Stimulated activated CD4-positive, alpha-beta T cell treated with anti-CD3 and anti-CD28 coated beads, Interleukin-1b, Interleukin-23, amount 100 ng/mL, for 24 hours (primary cell): Measurements from ENCODE around the gene WNT2.
"Not testable (repeated sequence)": the region's sequence is repeated elsewhere in the genome, so short reads cannot be mapped to it uniquely, and the experiment has no call there.

ENCODE experiments used
- DNase-seq, 4 experiments: peaks; one replicate each; pipeline ENCODE4 v3.0.0-alpha.2; 2020; ENCODE audit warnings: low read depth in 4 of 4, low spot score in 1 of 4

Gene WNT2

DNA sequence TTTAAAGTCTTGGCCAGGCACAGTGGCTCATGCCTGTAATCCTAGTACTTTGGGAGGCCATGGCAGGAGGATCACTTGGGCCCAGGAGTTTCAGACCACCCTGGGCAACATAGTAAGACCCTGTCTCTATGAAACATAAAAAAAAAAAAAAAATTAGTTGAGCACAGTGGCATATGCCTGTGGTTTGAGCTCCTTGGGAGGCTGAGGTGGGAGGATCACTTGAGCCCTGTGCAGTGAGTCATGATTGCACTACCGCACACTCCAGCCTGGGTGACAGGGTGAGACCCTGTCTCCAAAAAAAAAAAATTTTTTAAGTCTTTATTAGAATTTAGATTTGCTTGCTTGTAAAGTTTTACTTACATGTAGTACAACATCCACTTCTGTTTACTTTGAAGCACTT is 14.0 kb downstream of the WNT2 start:
- DNase-seq: no peak

DNA sequence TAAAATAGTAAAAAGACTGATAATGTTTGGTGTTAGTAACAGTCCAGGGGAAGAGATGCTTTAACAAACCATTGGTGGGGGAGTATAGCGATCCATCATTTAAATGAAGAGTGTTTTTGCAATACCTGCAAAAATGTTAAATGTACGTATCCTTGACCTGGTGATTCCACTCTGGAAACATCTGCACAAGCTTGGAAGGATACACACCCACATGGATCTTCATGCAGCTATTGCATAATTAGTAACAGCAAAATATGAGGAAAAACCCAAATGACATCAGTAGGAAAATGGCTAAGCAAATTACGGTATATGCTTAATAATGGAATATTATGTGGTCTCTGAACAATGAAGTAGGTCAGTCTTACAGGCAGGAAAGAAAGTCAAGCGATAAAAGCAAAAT is 20.5 kb downstream of the WNT2 start:
- no peak for DNase-seq

DNA sequence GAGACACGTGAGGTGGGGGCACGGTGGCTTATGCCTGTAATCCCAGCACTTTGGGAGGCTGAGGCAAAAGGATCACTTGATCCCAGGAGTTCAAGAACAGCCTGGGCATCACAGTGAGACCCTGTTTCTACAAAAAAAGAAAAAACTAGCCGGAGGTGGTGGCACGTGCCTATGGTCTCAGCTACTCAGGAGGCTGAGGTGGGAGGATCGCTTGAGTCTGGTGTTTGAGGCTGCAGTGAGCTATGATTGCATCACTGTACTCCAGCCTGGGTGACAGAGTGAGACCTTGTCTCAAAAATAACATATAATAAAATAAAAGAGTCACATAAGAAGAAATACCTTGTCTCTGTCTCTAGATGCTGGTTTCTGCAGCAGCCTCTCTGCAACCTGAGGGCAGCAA is 22.4 kb downstream of the WNT2 start:
- DNase-seq: not testable (repeated sequence)

DNA sequence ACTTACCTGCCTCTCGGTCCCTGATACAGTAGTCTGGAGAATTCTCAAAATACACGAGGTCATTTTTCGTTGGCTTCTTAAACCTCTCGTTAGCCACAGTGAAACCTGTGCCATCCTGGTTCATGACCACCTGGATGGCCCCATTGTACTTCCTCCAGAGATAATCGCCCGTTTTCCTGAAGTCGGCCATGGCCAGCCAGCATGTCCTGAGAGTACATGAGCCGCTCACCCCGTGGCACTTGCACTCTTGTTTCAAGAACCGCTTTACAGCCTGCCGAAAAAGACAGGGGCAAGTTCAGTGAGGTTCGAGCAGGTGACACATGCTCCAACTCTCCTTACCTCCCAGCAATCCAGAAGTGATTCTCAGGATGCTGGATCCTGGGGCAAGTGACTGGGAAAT is 25.3 kb downstream of the WNT2 start:
- DNase-seq: no peak

DNA sequence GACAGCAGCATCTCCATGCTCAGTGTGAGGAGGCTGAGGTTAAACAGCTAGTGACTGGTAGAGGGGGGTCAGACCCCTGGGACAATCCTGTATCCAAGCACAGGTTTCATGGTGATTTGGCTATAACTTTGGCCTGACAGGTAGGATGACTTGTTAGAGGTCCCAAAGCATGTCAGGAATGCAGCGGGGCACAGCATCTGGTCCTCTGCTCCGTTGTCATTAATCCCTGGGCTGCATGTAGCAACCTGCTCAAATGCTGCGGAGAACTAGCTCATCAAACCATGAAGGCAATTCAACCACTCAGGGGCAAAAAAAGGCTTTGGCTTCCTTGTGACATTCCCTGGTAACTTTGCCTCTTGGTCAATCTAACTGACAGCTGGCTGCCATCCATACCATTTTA is 26.8 kb downstream of the WNT2 start:
- DNase-seq: no peak

DNA sequence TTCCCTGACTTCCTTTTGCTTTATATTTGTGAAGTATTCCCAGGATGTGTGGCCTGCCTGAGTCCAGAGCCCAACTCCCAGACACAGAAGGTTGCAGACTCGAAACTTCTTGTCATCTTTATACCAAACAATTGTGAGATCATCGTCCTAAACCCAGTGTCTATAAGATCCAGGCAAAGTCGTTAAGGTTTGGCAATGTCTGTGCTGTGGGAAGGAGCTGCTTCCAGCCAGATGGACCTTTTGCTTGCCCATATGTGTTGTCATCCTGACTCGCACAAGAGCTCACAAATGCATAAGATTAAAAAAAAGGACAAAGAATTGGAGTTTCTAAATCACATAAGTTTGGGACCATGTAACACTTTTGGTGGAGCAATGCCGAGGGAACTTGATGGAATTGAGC is 37.0 kb downstream of the WNT2 start:
- no peak for DNase-seq

GRCh38 chr7:117284692-117285091 is 38.2 kb downstream of the WNT2 start:
- no peak for DNase-seq

- no peak for DNase-seq
These were observed 39.1 kb downstream of the WNT2 start for GRCh38 chr7:117283779-117284178.

- DNase-seq: no peak
These were observed 39.5 kb downstream of the WNT2 start for GRCh38 chr7:117283371-117283770.

DNA sequence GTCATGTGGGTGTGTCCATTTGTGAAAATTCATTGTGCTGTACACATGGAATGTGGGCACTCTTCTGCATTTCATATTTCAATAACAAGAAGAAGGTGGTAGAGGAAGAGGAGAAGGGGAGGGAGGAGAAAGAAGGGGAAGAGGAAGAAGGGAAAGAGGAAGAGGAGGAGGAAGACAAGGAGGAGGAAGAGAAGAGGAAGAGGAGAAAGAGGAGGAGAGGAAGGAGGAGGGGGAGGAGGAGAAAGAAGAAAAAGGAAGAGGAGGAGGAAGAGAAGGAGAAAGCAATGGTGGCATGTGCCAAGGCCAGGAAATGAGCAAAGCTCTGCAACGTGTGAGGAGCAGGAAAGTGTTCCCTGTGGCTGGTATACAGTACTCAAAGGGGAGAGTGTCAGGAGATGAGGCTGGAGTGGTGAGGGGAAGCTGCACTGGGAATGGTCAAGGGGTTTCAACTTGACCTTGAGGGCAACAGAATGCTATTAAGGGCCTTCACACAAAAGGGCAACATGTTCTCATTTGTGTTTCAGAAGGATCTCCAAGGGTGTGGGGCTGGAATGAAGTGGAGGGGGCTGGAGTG is 40.5 kb downstream of the WNT2 start:
- DNase-seq: no peak

DNA sequence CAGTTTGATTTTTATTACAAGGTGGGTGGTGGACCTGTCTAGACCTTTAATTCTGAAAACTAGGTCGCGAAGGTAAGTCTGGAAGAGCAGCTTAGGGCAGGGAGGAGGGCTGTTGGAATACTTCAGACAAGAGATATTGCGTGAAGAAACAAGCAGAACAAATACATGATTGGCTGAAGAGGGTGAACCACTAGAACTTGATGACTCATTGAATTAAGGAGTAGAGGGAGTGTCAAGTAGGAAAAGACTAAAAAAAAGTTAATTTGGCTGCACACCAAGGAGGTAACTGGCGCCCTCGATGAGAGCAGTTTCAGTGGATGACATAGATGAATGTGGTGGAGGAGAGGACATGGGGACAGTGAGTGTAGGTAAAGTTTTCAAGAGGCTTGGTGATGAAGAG is 41.3 kb downstream of the WNT2 start:
- no peak for DNase-seq

DNA sequence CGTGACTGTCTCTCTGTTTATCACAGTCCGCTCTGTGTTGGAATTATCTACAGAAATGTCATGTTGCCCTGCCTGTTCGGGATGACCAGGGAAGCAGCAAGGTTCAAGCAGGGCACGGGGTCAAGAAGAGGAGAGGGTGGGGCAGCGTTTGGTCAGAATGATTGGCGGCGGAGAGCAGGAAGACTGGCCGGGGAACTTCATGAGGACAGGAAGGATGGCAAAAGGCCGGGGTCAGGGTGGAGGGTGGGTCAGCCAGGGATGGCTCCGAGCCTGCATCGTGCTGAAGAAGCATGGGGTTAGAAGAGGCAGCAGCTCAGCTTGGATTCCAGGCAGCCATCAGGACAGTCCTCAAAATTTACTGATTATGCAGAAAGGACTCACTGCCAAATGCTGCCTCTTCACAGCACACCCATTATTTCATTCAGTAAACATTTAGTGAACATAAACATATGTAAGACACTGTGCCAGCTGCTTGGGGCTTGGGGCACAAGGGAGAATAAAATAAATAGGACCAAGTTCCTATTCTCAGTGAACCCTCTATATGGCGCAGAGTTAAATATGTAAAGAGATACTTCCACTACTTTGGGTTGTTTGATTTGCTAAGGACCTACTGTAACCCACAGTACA is 42.8 kb downstream of the WNT2 start:
- no peak for DNase-seq

GRCh38 chr7:117279203-117279602 is 43.7 kb downstream of the WNT2 start:
- no peak for DNase-seq

DNA sequence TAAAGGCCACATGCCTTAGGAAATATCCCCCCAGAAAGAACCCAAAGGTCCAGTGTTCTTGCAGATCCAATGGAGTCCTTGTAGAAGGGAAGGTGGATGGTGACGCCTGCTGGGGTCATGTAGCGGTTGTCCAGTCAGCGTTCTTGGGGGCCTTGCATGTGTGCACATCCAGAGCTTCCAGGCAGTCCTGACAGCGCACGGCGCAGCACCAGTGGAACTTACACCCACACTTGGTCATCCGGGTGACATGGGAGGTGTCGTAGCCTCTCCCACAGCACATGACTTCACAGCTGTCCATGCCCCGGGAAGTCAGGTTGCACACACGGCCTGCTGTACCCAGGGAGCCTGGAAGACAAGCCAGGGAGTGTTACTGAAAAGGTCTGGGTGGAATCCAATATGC is 44.8 kb downstream of the WNT2 start:
- no peak for DNase-seq

DNA sequence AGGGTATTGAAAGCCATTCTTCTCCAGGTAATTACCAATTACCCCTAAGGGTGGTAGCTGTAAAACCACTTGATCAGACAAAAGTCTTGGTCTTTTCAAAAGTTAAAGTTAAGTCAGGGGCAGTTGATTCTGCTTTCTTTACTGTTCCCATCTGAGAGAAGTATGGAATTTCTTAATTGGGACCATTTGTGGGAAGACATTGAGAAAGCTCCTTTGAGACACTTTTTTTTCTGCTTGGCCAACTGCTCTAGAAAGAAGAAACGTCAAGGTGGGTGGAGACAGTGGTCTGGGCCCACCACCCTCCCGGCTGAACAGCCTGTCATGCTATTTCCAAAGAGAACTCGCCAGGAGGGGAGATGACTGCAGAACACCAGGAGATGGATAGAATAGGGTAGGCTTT is 45.3 kb downstream of the WNT2 start:
- no peak for DNase-seq

DNA sequence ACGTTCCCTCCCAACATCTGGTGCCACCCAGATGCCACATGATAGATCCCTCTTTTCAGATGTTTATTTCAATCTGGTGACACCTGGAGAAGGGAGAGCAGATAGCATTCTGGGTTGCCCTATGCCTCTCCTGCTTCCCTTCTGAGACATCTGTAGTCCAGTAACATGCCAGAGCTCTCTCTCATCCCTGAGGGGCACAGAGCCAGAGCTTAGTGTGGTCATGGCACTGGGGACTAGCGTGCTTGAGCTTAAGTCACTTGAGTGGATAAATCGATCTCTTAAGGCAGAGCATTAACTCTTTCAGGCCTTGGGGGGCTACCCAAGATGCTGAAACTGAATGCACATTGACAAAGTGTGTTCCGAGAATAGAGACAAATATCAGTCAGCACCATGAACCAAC is 47.9 kb downstream of the WNT2 start:
- no peak for DNase-seq

DNA sequence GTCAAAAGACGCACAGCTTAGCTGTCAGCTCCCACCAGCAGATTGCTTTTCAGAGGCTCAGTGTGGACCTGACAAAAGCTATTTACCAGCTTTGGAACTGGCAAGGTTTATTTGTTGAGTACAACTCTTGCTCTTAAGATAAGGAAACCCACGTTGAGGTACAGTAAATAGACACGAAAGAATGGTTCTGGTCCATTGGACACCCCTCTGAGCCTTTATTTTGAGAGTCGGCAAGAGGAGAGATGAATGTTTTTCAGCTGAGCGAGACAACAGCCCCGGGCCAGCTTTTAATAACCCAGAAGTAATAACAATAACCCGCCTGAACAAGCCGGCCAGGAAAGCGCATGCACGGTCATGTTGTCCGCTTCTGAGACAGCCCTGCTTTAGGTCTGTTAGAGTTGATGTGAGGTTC is 49.0 kb downstream of the WNT2 start:
- no peak for DNase-seq

- DNase-seq: no peak
These were observed 49.5 kb downstream of the WNT2 start for GRCh38 chr7:117273325-117273724.

GRCh38 chr7:117272017-117272759 is 50.7 kb downstream of the WNT2 start:
- no peak for DNase-seq

GRCh38 chr7:117271566-117271965 is 51.3 kb downstream of the WNT2 start:
- no peak for DNase-seq

GRCh38 chr7:117270371-117270770 is 52.5 kb downstream of the WNT2 start:
- no peak for DNase-seq

- DNase-seq: no peak
These were observed 53.0 kb downstream of the WNT2 start for GRCh38 chr7:117269886-117270285.

- DNase-seq: no peak
These were observed 53.4 kb downstream of the WNT2 start for GRCh38 chr7:117269417-117269816.
